GM21381 (cell line): ENCODE measurements around the gene MS4A14.
"Not testable (repeated sequence)": the region's sequence is repeated elsewhere in the genome, so short reads cannot be mapped to it uniquely, and the experiment has no call there.

Experiments used
- ATAC-seq: cut with Tn5 transposase; IDR thresholded peaks from one replicate; pipeline ENCODE4 v1.9.1; 2021; ENCODE audit warnings: mild to moderate bottlenecking, moderate library complexity; ENCODE audit not compliant: unreplicated experiment

Gene MS4A14

GRCh38 chr11:60378354-60378753, 17.9 kb upstream of the MS4A14 start, which contains the start of gene MS4A7:
Gene MS4A7 (plus strand): TSS chr11:60378532. CDS start chr11:60383142, 4,610 bp downstream.
- peak; percentile 91 for ATAC-seq

DNA sequence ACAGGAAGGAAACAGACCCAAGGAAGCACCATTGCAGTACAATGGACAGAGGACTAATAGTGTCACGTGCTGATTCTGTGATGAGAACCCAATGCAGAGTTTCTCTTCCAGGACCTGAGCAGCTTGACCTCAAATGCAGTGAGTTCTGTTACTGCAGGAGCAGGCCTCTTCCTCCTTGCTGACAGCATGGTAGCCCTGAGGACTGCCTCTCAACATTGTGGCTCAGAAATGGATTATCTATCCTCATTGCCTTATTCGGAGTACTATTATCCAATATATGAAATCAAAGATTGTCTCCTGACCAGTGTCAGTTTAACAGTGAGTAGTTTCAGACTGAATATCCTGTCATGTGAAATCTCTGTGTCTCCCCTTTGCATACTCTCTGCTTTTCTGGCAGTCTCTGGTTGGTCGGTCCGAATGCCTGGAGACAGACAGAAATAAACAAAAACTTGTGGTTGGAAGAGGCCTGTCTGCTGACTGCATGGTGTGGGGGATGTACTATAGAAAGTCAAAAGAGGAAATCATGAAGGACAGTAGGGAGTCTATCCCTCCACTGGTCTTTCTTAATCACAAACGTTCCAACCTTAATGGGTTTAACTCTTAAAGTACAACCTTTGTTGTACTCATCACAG, 6.9 kb upstream of the MS4A14 start:
- ATAC-seq: peak; percentile 91

- no peak for ATAC-seq
Observed at GRCh38 chr11:60390419-60390818, 5.8 kb upstream of the MS4A14 start.

DNA sequence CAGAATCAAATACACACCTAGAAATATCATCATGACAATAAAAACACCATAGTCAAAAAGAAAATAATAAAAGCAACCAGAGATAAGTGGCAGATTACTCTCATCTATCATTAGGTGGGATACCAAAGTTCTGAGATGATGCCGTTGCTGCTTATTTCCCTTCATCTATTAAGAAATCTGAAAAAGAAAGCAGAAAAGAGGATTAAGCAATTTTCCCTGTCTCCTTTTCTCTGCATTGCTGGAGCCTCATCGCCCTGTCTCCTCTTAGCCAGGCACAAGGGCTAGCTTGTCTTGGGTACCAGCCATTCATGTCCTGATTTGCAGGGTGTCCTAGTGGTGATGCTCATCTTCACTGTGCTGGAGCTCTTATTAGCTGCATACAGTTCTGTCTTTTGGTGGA, 3.9 kb upstream of the MS4A14 start:
- ATAC-seq: no peak

- ATAC-seq: no peak
Observed at GRCh38 chr11:60393016-60393415, 3.2 kb upstream of the MS4A14 start.

GRCh38 chr11:60394666-60395380, 1.4 kb upstream of the MS4A14 start:
- ATAC-seq: no peak

- peak; percentile 70 for ATAC-seq
Observed at GRCh38 chr11:60396799-60397198, 540 bp downstream of the MS4A14 start.

GRCh38 chr11:60420015-60420414, 23.8 kb downstream of the MS4A14 start:
- no peak for ATAC-seq

DNA sequence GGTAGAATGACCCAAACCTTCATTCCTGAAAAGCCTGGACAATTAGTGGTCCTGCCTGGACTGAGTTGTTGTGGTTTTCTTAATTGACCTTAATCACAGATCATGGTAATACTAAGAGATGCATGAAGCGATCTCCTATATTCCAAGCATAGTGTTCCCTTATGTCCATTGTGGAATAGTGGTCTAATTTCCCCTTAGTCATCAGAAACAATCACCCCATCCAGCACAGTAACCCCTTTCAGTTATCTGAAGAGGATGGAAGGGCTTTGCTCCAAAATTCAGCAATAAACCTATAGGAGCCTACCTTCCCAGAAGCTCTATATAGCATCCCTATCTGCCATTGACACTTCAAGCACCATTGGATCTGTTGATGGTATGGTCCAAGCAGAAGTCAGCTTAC, 26.4 kb downstream of the MS4A14 start:
- ATAC-seq: no peak

GRCh38 chr11:60428517-60428916, 32.3 kb downstream of the MS4A14 start:
- ATAC-seq: no peak

- no peak for ATAC-seq
Observed at GRCh38 chr11:60429272-60429671, 33.0 kb downstream of the MS4A14 start, which contains the start of gene MS4A5. Gene MS4A5 (plus strand): TSS chr11:60429572. CDS start chr11:60429675, 103 bp downstream.

GRCh38 chr11:60431251-60431650, 35.0 kb downstream of the MS4A14 start:
- ATAC-seq: no peak

- ATAC-seq: no peak
Observed at GRCh38 chr11:60433401-60433800, 37.1 kb downstream of the MS4A14 start.

GRCh38 chr11:60447070-60447469, 50.8 kb downstream of the MS4A14 start:
- ATAC-seq: no peak

GRCh38 chr11:60447846-60448245, 51.6 kb downstream of the MS4A14 start:
- ATAC-seq: no peak

- ATAC-seq: not testable (repeated sequence)
Observed at GRCh38 chr11:60451185-60451584, 54.9 kb downstream of the MS4A14 start.

DNA sequence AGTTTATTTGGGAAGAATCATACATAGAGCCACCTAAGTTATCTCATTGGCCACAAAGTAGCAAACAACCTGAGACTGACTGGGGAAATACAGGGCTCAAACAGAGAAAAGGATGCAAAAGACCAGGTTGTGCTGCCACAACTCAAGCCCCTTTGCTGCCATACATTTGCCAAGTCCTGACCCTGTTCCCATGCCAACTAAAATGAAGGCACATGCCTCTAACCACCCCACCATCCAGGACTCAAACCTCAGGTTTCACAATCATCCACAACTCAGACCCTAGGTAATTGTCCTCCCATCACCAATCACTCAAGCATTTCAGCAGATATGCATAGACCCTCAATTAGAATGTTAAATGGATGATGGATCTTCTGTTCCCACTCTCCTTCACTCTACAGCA, 58.0 kb downstream of the MS4A14 start:
- ATAC-seq: no peak

DNA sequence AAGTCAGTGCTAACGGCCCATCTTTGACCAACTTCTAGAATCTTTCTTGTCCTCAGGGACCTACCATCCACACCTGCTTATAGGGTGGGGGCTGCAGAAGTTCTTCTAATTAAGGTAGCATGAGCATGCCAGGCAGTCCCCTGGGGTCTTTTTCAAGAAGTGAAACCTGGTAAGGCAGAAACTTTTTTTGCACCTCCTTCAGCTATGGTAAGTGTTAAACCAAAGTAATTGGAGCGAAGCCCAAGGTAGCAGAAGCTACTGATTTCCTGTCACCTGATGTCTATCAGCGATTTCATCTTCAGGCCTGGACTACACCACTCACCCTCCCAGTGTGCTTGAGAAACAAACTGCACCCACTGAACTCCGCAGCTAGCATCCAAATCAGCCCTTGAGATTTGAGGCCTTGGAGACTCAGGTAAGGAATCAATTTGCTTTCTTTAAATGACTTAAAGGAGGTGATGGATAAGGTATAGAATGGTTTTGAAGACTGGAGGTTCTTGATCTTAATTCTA, 59.3 kb downstream of the MS4A14 start, which contains the start of gene MS4A1:
Gene MS4A1, plus strand, starts transcription at position 317 of the 512 bp plus-strand sequence. CDS start 6,528 bp downstream, outside the sequence.
- ATAC-seq: peak; percentile 84

DNA sequence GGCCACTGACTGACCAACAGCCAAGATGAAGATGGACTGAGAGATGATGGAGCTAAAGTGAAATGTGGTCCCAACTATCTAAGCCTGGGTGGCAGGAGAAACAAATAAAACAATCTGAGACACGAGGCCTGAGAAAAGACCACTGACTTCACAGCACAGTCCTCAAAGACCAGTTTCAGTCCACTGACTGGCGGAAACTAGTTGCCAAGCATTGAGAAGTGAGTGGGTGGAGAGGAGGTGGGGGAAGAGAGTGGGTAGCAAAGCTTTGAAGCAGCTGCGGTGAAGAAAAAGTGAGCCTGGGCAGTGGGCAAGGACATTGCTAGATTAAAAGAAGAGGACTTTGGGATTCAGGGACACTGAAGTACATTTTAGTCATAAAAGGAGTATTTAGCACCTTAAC, 61.3 kb downstream of the MS4A14 start:
- ATAC-seq: peak; percentile 33

DNA sequence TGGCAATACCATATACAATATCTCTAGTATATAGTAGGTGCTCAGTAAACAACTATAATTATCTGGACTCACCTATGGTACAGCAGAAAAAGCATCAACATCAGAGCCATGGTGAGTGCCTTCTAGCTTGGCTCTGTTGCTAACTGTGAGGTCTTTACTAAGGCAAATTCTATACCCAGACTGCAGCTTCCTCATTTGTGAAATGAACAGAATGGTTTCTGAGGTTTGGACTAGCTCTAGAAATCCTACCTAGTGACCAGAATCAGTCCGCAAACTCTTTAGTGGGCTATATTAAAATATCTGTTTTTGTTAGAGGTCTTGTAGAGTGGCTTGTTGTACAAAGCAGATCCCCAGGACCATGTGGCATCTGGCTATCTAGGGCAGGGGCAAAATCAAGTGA, 63.1 kb downstream of the MS4A14 start:
- no peak for ATAC-seq
